HepG2 (cell line): Measurements from ENCODE around the gene COQ6. TPM values are rescaled to one million over a fixed set of nuclear protein-coding genes. Genes with fewer than 3 reads are reported as not detected.

Experiments
- GZF1 ChIP-seq: sonication (generic); formaldehyde crosslinking; IDR thresholded peaks from 2 replicates; pipeline ENCODE4 v1.5.1; 2020; ENCODE audit warnings: mild to moderate bottlenecking, missing genetic modification reagents
- HNF4G ChIP-seq, 2 experiments: sonication (generic) in 1 of 2; formaldehyde crosslinking in 1 of 2; IDR thresholded peaks; 2 replicates each; pipeline versions ENCODE4 v1.4.0 to v1.6.1; 2011 to 2020; ENCODE audit warnings: borderline replicate concordance in 2 of 2, low read depth in 2 of 2, mild to moderate bottlenecking in 2 of 2, low read length in 1 of 2, missing genetic modification reagents in 1 of 2, moderate library complexity in 1 of 2
- MED13 ChIP-seq: sonication (generic); formaldehyde crosslinking; IDR thresholded peaks from 2 replicates; pipeline ENCODE4 v1.5.0; 2020; ENCODE audit warnings: missing genetic modification reagents
- ZNF280D ChIP-seq: sonication (generic); formaldehyde crosslinking; IDR thresholded peaks from 2 replicates; pipeline ENCODE4 v1.5.1; 2020; ENCODE audit warnings: mild to moderate bottlenecking, missing genetic modification reagents
- ZNF282 ChIP-seq: fragments of 450-650 bp; IDR thresholded peaks from 2 replicates; pipeline ENCODE4 v1.6.1; 2018; ENCODE audit not compliant: partially characterized antibody
- ZSCAN21 ChIP-seq: sonication (generic); formaldehyde crosslinking; IDR thresholded peaks from 2 replicates; pipeline ENCODE4 v1.8.0; 2022; ENCODE audit warnings: mild to moderate bottlenecking, missing genetic modification reagents, moderate library complexity, borderline replicate concordance
- polyA plus RNA-seq, 8 experiments: library from polyadenylated mRNA; depleted of rRNA in 3 of 8; stranded (reverse) in 7 of 8; unstranded in 1 of 8; fragments of >200 nt; fragmentation: Illumina TruSeq in 4 of 8; extraction: Trizol in 4 of 8; gene quantifications; 2 replicates each; pipeline versions ENCODE4 v1.2.1 to v1.2.3, GENCODE V29; 2011 to 2016; ENCODE audit warnings: low read depth in 4 of 8, missing spikeins in 1 of 8, mixed read lengths in 1 of 8; ENCODE audit not compliant: insufficient read depth in 1 of 8
- total RNA-seq, 5 experiments: library from RNA; depleted of rRNA; stranded (reverse); fragments of >200 nt; fragmentation: Illumina TruSeq; extraction: Trizol; gene quantifications; 2 replicates each; pipeline ENCODE4 v1.2.3, GENCODE V29; 2016; ENCODE audit warnings: low read depth in 1 of 5
- TF ChIP-seq, protein P1 (sequence below), 2 experiments: IDR thresholded peaks; 2 replicates each; pipeline ENCODE4 v1.6.1; 2011 to 2012; ENCODE audit warnings: low read length in 2 of 2, borderline replicate concordance in 1 of 2, low read depth in 1 of 2, mild to moderate bottlenecking in 1 of 2, moderate library complexity in 1 of 2

COQ6 gene
- total and polyA plus RNA-seq, 2 of the 13 experiments (the other 11 are each of a cell fraction or from before 2014, with no cell fraction given) = 18.9 to 34.7 TPM

- TF ChIP-seq, protein P1, sequence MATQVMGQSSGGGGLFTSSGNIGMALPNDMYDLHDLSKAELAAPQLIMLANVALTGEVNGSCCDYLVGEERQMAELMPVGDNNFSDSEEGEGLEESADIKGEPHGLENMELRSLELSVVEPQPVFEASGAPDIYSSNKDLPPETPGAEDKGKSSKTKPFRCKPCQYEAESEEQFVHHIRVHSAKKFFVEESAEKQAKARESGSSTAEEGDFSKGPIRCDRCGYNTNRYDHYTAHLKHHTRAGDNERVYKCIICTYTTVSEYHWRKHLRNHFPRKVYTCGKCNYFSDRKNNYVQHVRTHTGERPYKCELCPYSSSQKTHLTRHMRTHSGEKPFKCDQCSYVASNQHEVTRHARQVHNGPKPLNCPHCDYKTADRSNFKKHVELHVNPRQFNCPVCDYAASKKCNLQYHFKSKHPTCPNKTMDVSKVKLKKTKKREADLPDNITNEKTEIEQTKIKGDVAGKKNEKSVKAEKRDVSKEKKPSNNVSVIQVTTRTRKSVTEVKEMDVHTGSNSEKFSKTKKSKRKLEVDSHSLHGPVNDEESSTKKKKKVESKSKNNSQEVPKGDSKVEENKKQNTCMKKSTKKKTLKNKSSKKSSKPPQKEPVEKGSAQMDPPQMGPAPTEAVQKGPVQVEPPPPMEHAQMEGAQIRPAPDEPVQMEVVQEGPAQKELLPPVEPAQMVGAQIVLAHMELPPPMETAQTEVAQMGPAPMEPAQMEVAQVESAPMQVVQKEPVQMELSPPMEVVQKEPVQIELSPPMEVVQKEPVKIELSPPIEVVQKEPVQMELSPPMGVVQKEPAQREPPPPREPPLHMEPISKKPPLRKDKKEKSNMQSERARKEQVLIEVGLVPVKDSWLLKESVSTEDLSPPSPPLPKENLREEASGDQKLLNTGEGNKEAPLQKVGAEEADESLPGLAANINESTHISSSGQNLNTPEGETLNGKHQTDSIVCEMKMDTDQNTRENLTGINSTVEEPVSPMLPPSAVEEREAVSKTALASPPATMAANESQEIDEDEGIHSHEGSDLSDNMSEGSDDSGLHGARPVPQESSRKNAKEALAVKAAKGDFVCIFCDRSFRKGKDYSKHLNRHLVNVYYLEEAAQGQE (IDR thresholded peaks at IDR 0.05; ENCODE audit: borderline replicate concordance in 1 of 2, low read depth in 1 of 2, low read length in 2 of 2) = no peak
- TF ChIP-seq ZNF280D (0 out of 2 replicates have a peak, but pooled peaks have one; percentile 41), GZF1 (CRISPR knock-in tag) (0 out of 2 replicates have a peak, but pooled peaks have one; percentile 36), ZSCAN21 (no peak), ZNF282 (no peak), MED13 (CRISPR knock-in tag) (0 out of 2 replicates have a peak, but pooled peaks have one; percentile 26), HNF4G (IDR thresholded peaks at IDR 0.05; ENCODE audit: borderline replicate concordance, low read depth, low read length) (no peak), HNF4G (CRISPR knock-in tag; IDR thresholded peaks at IDR 0.05; ENCODE audit: borderline replicate concordance, low read depth) (0 out of 2 replicates have a peak, but pooled peaks have one; percentile 29)
These were observed 47.9 kb downstream of the COQ6 start (continued) for GRCh38 chr14:73997944-73998447.
